Measurements from ENCODE around the gene SMC1B. TPM values are rescaled to one million over a fixed set of nuclear protein-coding genes. Genes with fewer than 3 reads are reported as not detected.

SMC1B gene
- total and polyA plus RNA-seq, 2 of the 8 experiments (the other 6 are each of a cell fraction or from before 2014, with no cell fraction given) = 0.02 TPM; not detected in 1

DNA sequence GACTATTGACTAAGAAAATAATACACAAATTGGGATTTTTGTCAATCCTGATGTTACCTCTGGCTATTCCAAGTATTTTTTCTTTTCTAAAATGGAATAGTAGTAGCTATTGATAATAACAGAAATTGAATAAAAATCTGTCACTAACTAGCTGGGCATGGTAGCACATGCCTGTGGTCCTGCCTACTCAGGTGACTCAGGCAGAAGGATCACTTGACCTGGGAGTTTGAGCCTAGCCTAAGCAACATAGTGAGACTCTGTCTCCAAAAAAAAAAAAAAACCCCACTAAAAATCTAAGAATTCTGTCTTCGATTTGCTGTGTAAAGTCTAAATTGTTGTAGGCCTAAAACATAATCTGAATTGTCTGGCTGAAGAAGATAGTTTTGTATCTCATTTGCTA is 61.4 kb downstream of the SMC1B start (continued):
- no peak for TF ChIP-seq TEAD4 (IDR thresholded peaks at IDR 0.05; ENCODE audit: low read depth, low read length)
- TF ChIP-seq EGR1 (IDR thresholded peaks at IDR 0.05; ENCODE audit: borderline replicate concordance, low read depth, low read length) = no peak
- no peak for TF ChIP-seq POLR2A (IDR thresholded peaks at IDR 0.05; ENCODE audit: control extremely low read depth in 1 of 2, low read depth in 2 of 2, low read length in 2 of 2)
- TF ChIP-seq, protein P1, sequence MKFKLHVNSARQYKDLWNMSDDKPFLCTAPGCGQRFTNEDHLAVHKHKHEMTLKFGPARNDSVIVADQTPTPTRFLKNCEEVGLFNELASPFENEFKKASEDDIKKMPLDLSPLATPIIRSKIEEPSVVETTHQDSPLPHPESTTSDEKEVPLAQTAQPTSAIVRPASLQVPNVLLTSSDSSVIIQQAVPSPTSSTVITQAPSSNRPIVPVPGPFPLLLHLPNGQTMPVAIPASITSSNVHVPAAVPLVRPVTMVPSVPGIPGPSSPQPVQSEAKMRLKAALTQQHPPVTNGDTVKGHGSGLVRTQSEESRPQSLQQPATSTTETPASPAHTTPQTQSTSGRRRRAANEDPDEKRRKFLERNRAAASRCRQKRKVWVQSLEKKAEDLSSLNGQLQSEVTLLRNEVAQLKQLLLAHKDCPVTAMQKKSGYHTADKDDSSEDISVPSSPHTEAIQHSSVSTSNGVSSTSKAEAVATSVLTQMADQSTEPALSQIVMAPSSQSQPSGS (IDR thresholded peaks at IDR 0.05; ENCODE audit: low read length) = no peak
